ENCODE results near the gene VAV3.

GRCh38 chr1:107965110-107965991, at the start of gene VAV3:
- TF ChIP-seq ZNF280D (CRISPR knock-in tag; IDR thresholded peaks at IDR 0.05) (no peak), FOSL2 (CRISPR knock-in tag; IDR thresholded peaks at IDR 0.05) (no peak), SMC3 (IDR thresholded peaks at IDR 0.05; ENCODE audit: low read length) (no peak), TERF1 (CRISPR knock-in tag; IDR thresholded peaks at IDR 0.05) (no peak), EZH2 (conservative IDR thresholded peaks at IDR 0.05; ENCODE audit: low read depth, low read length) (no peak), POLR2A (IDR thresholded peaks at IDR 0.05; ENCODE audit: insufficient read depth in 1 of 2, low read depth in 2 of 2, low read length in 2 of 2) (no peak), CTCF (CRISPR knock-in tag; IDR thresholded peaks at IDR 0.05) (no peak), RNF2 (conservative IDR thresholded peaks at IDR 0.05; ENCODE audit: low read depth) (no peak), ZZZ3 (CRISPR knock-in tag; IDR thresholded peaks at IDR 0.05; ENCODE audit: borderline replicate concordance) (no peak)
- TF ChIP-seq, protein P1, sequence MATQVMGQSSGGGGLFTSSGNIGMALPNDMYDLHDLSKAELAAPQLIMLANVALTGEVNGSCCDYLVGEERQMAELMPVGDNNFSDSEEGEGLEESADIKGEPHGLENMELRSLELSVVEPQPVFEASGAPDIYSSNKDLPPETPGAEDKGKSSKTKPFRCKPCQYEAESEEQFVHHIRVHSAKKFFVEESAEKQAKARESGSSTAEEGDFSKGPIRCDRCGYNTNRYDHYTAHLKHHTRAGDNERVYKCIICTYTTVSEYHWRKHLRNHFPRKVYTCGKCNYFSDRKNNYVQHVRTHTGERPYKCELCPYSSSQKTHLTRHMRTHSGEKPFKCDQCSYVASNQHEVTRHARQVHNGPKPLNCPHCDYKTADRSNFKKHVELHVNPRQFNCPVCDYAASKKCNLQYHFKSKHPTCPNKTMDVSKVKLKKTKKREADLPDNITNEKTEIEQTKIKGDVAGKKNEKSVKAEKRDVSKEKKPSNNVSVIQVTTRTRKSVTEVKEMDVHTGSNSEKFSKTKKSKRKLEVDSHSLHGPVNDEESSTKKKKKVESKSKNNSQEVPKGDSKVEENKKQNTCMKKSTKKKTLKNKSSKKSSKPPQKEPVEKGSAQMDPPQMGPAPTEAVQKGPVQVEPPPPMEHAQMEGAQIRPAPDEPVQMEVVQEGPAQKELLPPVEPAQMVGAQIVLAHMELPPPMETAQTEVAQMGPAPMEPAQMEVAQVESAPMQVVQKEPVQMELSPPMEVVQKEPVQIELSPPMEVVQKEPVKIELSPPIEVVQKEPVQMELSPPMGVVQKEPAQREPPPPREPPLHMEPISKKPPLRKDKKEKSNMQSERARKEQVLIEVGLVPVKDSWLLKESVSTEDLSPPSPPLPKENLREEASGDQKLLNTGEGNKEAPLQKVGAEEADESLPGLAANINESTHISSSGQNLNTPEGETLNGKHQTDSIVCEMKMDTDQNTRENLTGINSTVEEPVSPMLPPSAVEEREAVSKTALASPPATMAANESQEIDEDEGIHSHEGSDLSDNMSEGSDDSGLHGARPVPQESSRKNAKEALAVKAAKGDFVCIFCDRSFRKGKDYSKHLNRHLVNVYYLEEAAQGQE (IDR thresholded peaks at IDR 0.05; ENCODE audit: borderline replicate concordance in 1 of 2, low read depth in 1 of 2, low read length in 2 of 2) = no peak
- TF ChIP-seq, protein P2, sequence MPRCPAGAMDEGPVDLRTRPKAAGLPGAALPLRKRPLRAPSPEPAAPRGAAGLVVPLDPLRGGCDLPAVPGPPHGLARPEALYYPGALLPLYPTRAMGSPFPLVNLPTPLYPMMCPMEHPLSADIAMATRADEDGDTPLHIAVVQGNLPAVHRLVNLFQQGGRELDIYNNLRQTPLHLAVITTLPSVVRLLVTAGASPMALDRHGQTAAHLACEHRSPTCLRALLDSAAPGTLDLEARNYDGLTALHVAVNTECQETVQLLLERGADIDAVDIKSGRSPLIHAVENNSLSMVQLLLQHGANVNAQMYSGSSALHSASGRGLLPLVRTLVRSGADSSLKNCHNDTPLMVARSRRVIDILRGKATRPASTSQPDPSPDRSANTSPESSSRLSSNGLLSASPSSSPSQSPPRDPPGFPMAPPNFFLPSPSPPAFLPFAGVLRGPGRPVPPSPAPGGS (CRISPR knock-in tag; IDR thresholded peaks at IDR 0.05) = no peak
